GM23338 (cell line): Measurements from ENCODE around the gene GABRQ. TPM values are rescaled to one million over a fixed set of nuclear protein-coding genes. Genes with fewer than 3 reads are reported as not detected.
"Not testable (repeated sequence)": the region's sequence is repeated elsewhere in the genome, so short reads cannot be mapped to it uniquely, and the experiment has no call there.

Source experiments
- ATAC-seq: fragments of 200-7000 bp; cut with Tn5 transposase; 3 replicates; pipeline ENCODE4 v1.9.1; 2020
- DNase-seq: peaks from one replicate; pipeline ENCODE4 v3.0.0-alpha.2; 2015; ENCODE audit warnings: low spot score
- H2AFZ ChIP-seq: fragments of 200-600 bp; sonication (generic); 2 replicates; pipeline ENCODE4 v1.8.0; 2016; ENCODE audit warnings: antibody characterized with exemption, mild to moderate bottlenecking, moderate library complexity
- H3F3A ChIP-seq: fragments of 200-600 bp; sonication (generic); replicated peaks from 2 replicates; pipeline ENCODE4 v1.8.0; 2017; ENCODE audit warnings: antibody characterized with exemption, mixed run types, low read depth
- H3K27ac ChIP-seq: fragments of 200-600 bp; sonication (generic); 2 replicates; pipeline ENCODE4 v1.6.1; 2016; ENCODE audit warnings: low read depth
- H3K27me3 ChIP-seq: fragments of 200-600 bp; sonication (generic); 2 replicates; pipeline ENCODE4 v1.8.0; 2016; ENCODE audit warnings: mild to moderate bottlenecking, mixed run types, moderate library complexity; ENCODE audit not compliant: insufficient read depth
- H3K36me3 ChIP-seq: fragments of 200-600 bp; sonication (generic); 2 replicates; pipeline ENCODE4 v1.8.0; 2016; ENCODE audit warnings: mild to moderate bottlenecking; ENCODE audit not compliant: insufficient read depth
- H3K4me1 ChIP-seq: fragments of 200-600 bp; sonication (generic); 2 replicates; pipeline ENCODE4 v1.8.0; 2016; ENCODE audit warnings: mild to moderate bottlenecking, moderate library complexity; ENCODE audit not compliant: insufficient read depth
- H3K4me2 ChIP-seq: fragments of 200-600 bp; sonication (generic); 2 replicates; pipeline ENCODE4 v1.7.1; 2017; ENCODE audit warnings: mixed run types
- H3K4me3 ChIP-seq: fragments of 200-600 bp; sonication (generic); 2 replicates; pipeline ENCODE4 v1.6.1; 2016; ENCODE audit warnings: mixed run types
- H3K79me2 ChIP-seq: fragments of 200-600 bp; sonication (generic); replicated peaks from 2 replicates; pipeline ENCODE4 v1.8.0; 2017; ENCODE audit warnings: mild to moderate bottlenecking; ENCODE audit not compliant: insufficient read depth
- H3K9me2 ChIP-seq: fragments of 200-600 bp; sonication (generic); 2 replicates; pipeline ENCODE4 v1.8.0; 2017; ENCODE audit not compliant: insufficient read depth
- H4K20me1 ChIP-seq: fragments of 200-600 bp; sonication (generic); replicated peaks from 2 replicates; pipeline ENCODE4 v1.8.0; 2017; ENCODE audit warnings: mild to moderate bottlenecking; ENCODE audit not compliant: insufficient read depth
- H3K27ac Mint-ChIP-seq: 2 replicates; pipeline ENCODE4 v1.8.0; 2020; ENCODE audit warnings: inconsistent platforms, mild to moderate bottlenecking, moderate library complexity, mixed read lengths
- H3K27me3 Mint-ChIP-seq: 3 replicates; pipeline ENCODE4 v1.8.0; 2022; ENCODE audit warnings: low read depth, mild to moderate bottlenecking, moderate library complexity, mixed read lengths, inconsistent platforms; ENCODE audit not compliant: insufficient read depth, poor library complexity
- H3K36me3 Mint-ChIP-seq: 3 replicates; pipeline ENCODE4 v1.8.0; 2021; ENCODE audit warnings: low read depth, mild to moderate bottlenecking, inconsistent platforms, moderate library complexity, mixed read lengths
- H3K4me1 Mint-ChIP-seq: 3 replicates; pipeline ENCODE4 v1.8.0; 2020; ENCODE audit warnings: mild to moderate bottlenecking, inconsistent platforms, mixed read lengths
- H3K4me3 Mint-ChIP-seq: 3 replicates; pipeline ENCODE4 v1.8.0; 2021; ENCODE audit warnings: moderate library complexity, mild to moderate bottlenecking, inconsistent platforms, mixed read lengths
- H3K9me3 Mint-ChIP-seq: 3 replicates; pipeline ENCODE4 v1.8.0; 2020; ENCODE audit warnings: moderate library complexity, mild to moderate bottlenecking, inconsistent platforms, mixed read lengths
- polyA plus RNA-seq: library from polyadenylated mRNA; unstranded; fragments of >200 nt; fragmentation: Nextera tagmentation; extraction: Ambion mirVana; gene quantifications from 2 replicates; pipeline ENCODE4 v1.2.1, GENCODE V29; 2016
- total RNA-seq: library from RNA; depleted of rRNA; stranded (reverse); fragments of >200 nt; shearing (Covaris generic); gene quantifications from 2 replicates; pipeline ENCODE4 v1.2.3, GENCODE V29; 2014; rRNA removed

Gene GABRQ
- total and polyA plus RNA-seq, 2 experiments from 2014 or later = 2.2 to 7.8 TPM

DNA sequence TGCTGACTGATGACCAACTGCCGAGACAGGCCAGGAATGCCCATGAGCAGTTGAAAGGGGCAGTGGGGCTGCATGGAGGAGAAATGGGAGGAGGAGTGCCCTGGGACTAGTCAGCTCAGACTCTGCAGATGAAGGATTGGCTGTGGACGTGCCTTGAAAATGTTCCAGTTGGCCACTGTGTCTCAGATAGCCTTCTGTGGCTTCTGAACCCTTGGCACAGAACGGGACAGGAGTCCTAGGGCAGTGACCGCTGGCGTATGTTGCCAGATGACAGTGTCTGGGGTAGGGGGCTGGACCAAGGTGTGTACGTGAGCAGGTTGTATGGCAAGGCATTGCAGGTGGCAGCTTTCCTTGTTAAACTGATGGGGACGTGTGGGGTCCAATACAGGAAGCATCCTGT lies 68.8 kb downstream of the GABRQ start:
- H3K9me2 ChIP-seq, H3K27me3 ChIP-seq, H3K36me3 ChIP-seq, H4K20me1 ChIP-seq, H3K27me3 Mint-ChIP-seq, H3K27ac Mint-ChIP-seq, H3K36me3 Mint-ChIP-seq, H3K9me3 Mint-ChIP-seq, H3K79me2 ChIP-seq, H2AFZ ChIP-seq, H3K4me1 ChIP-seq, H3K4me3 ChIP-seq, H3K4me2 ChIP-seq, H3K27ac ChIP-seq, H3K4me1 Mint-ChIP-seq, H3F3A ChIP-seq, DNase-seq, ATAC-seq, H3K4me3 Mint-ChIP-seq: not testable (repeated sequence)

Other genes starting within 250 kb of the GABRQ start
- 3.7 and 6.5 TPM in 2 replicates for gene GABRA3, start 186.6 kb upstream of the GABRQ start, total RNA-seq
- 8.0 and 9.0 TPM in 2 replicates for gene GABRA3, start 186.6 kb upstream of the GABRQ start, polyA plus RNA-seq
- not detected in 2 replicates for gene MAGEA3, start 60.9 kb downstream of the GABRQ start, total RNA-seq
- 0.16 and 0.39 TPM in 2 replicates for gene MAGEA3, start 60.9 kb downstream of the GABRQ start, polyA plus RNA-seq
- gene CSAG2, start 71.4 kb downstream of the GABRQ start, total RNA-seq = not detected in 2 replicates
- gene CSAG2, start 71.4 kb downstream of the GABRQ start, polyA plus RNA-seq = not detected in 2 replicates
- gene MAGEA2B, start 76.7 kb downstream of the GABRQ start, total RNA-seq = 0.42 and 4.5 TPM in 2 replicates
- 3.1 and 5.2 TPM in 2 replicates for gene MAGEA2B, start 76.7 kb downstream of the GABRQ start, polyA plus RNA-seq
- not detected in 2 replicates for gene CSAG1, start 95.8 kb downstream of the GABRQ start, total RNA-seq
- gene CSAG1, start 95.8 kb downstream of the GABRQ start, polyA plus RNA-seq = 0.27 TPM in 1 of 2 replicates, not detected in the other
- 0.27 and 0.38 TPM in 2 replicates for gene MAGEA12, start 95.9 kb downstream of the GABRQ start, total RNA-seq
- gene MAGEA12, start 95.9 kb downstream of the GABRQ start, polyA plus RNA-seq = 0.24 TPM in 1 of 2 replicates, not detected in the other
- 0.50 and 5.5 TPM in 2 replicates for gene MAGEA2, start 115.9 kb downstream of the GABRQ start, total RNA-seq
- 0.83 and 1.5 TPM in 2 replicates for gene MAGEA2, start 115.9 kb downstream of the GABRQ start, polyA plus RNA-seq
- not detected in 2 replicates for gene CSAG3, start 121.3 kb downstream of the GABRQ start, total RNA-seq
- 3.2 and 4.8 TPM in 2 replicates for gene CSAG3, start 121.3 kb downstream of the GABRQ start, polyA plus RNA-seq
- gene MAGEA6, start 131.8 kb downstream of the GABRQ start, total RNA-seq = 0.35 TPM in 1 of 2 replicates, not detected in the other
- gene MAGEA6, start 131.8 kb downstream of the GABRQ start, polyA plus RNA-seq = 0.30 TPM in 1 of 2 replicates, not detected in the other
- gene CETN2, start 192.9 kb downstream of the GABRQ start, total RNA-seq = 20.4 and 23.9 TPM in 2 replicates
- gene CETN2, start 192.9 kb downstream of the GABRQ start, polyA plus RNA-seq = 53.4 and 53.7 TPM in 2 replicates
- 32.0 and 34.3 TPM in 2 replicates for gene NSDHL, start 193.2 kb downstream of the GABRQ start, total RNA-seq
- gene NSDHL, start 193.2 kb downstream of the GABRQ start, polyA plus RNA-seq = 28.2 and 32.4 TPM in 2 replicates